GM12892 (cell line): Measurements from ENCODE around the gene GNA12.

ENCODE experiments used
- DNase-seq: peaks from one replicate; pipeline ENCODE4 v3.0.0; 2011; ENCODE audit not compliant: insufficient read length
- FAIRE-seq: peaks from 2 replicates; lab custom pipeline; 2011; peaks lifted over from hg19 to GRCh38; lab: Jason Lieb, UNC
- POLR2A ChIP-seq: IDR thresholded peaks from 2 replicates; pipeline ENCODE4 v1.6.1; 2011; ENCODE audit warnings: low read depth, low read length, control low read depth
- POLR2AphosphoS5 ChIP-seq: IDR thresholded peaks from 2 replicates; pipeline ENCODE4 v1.6.1; 2011; ENCODE audit warnings: low read depth, low read length, control low read depth
- TAF1 ChIP-seq: IDR thresholded peaks from 2 replicates; pipeline ENCODE4 v1.6.1; 2011; ENCODE audit warnings: low read depth, mild to moderate bottlenecking, control low read depth, low read length, borderline replicate concordance

The GNA12 gene

DNA sequence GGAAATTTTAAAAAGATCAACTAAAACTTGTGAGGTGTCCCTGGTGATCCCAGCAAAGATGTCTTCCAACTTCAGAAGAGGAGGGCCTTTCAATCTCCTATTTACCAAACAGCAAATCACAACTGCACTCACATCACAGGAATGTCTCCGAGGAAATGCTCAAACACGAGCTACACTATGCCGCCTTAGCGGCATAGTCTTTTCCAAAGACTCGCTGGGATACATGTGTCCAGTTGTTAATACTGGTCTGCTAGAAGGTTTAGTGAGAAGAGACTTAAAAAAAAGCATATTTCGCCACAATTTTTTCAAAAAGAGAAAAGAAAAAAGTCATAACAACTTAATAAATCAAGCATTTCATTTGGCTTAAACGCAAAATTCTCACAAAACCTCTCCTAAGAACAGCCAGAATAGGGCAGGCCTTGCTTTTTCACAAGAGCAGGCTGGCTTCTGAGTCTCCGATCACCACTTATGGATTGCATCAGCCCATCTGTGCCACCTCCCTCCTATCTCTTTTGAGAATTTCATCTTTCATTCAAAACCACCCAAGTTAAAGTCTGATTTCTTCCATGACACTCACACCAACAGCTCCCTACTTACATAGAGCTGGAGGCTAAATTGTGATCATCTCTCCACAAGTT lies 66.1 kb downstream of the GNA12 start:
- TF ChIP-seq TAF1 (no peak), POLR2A (no peak), POLR2AphosphoS5 (no peak)
- FAIRE-seq (no peak), DNase-seq (no peak)

DNA sequence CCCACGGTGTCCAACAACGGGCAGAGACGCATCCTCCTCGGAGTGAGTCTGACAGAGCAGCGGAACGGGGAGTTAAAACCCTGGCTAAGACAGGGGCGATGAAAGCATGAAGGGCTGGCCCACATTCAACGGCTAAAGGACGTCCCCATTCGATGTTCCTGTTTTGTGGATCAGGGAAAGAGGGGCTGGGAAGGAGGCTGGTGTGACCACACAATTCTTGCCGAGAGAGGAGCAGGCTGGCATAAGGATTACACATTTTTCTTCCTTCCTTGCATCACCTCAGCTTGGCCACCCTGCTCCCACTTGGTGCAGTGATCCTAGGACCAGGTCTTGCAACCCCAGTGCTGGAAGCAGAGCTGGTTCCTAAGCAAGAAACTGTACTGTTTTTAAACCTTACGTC lies 67.7 kb downstream of the GNA12 start:
- FAIRE-seq = no peak
- no peak for TF ChIP-seq POLR2A
- TF ChIP-seq POLR2AphosphoS5 = no peak
- no peak for TF ChIP-seq TAF1
- DNase-seq = no peak

DNA sequence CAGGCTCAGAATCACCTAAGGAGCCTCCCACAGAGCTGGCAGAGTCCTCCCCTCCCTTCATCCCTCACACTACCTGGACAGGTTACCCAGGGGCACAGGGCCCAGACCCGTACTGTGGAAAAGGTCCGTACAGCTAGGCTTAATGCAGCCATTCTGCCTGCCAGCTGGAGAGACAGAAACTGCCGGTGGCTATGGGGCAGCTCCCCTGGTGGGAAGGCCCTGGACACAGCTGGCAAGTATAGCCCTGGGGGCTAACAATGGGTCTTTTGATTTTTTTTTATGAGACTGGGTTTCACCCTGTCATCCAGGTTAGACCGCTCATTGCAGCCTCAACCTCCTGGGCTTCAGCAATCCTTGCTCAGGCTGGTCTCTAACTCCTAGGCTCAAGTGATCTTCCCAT lies 68.3 kb downstream of the GNA12 start:
- TF ChIP-seq POLR2AphosphoS5 (no peak), TAF1 (no peak), POLR2A (no peak)
- DNase-seq = no peak
- FAIRE-seq = no peak

DNA sequence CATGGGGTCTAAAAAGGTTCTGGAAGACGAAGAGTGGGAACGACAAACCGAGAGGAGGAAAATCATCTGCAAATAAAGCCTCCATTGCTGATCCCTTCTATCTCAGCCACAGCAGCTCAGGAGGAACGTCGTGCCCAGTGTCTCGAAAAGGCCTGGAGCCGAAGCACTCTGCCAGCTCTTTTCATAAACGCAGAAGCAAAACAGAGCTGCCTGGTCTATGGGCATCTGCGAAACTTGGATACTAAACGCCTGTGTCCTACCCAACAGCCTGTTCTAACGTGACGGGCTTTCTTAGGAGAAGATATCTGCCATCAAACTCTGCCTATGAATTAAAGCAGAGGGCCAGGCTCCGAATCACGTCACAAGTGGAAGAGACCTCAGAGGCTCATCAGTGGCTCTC lies 68.7 kb downstream of the GNA12 start:
- FAIRE-seq (no peak), DNase-seq (no peak)
- TF ChIP-seq TAF1 (no peak), POLR2AphosphoS5 (no peak), POLR2A (no peak)

DNA sequence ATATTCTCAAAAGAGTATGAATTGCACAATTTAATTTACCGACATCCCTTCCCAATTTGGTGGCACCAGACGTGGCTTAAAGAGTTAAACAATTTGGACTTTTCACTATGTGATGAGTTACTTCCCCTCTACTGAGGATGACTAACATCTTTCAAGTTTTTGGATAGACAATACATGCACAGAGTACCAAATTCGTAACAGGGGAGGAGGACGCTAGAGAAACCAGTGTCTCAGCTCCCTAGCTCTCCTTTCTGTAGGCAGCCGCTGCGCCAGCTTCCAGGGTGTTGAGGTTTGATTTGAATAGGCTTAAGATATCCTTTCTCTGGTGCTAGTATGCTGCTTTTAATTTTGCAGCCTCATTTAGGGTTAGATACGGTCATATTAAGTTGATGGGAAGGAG lies 69.2 kb downstream of the GNA12 start:
- no peak for FAIRE-seq
- TF ChIP-seq TAF1 (no peak), POLR2AphosphoS5 (no peak), POLR2A (no peak)
- DNase-seq = no peak

DNA sequence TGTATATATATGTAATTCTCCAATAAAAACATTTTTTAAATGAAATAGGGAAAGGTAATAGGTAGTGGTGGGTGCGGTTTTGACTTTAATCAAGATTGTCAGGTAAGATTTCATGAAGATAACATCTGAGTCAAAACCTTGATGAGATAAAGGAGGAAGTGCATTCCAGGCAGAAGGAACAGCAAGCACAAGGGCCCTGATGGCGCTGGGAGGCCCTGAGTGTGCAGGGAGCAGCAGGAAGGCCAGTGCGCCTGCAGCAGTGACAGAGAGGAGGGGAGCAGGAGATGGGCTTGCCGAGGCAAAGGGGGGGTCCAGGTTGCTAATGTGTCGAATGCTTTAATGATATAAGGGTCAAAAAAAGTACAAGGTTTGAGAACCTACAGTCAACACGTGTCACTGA lies 69.8 kb downstream of the GNA12 start:
- FAIRE-seq (no peak), DNase-seq (no peak)
- TF ChIP-seq TAF1 (no peak), POLR2A (no peak), POLR2AphosphoS5 (no peak)

DNA sequence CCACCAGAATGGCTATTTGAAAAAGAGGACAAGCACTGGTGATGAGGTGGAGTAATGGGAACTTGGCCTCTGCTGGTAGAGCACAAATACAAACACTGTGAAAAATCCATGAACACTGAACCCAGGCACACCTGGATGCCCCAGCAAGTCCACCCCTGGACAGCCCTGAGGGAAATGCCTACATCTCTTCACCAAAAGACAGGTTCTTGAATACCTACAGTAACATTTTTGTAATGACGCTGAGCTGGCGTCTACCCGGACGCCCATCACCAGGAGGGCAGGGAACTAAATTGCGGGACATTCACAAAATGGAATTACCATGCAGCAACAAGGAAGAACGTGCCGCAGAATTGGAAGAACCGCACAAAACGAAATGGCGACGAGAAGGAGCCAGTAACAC lies 70.5 kb downstream of the GNA12 start:
- no peak for TF ChIP-seq TAF1
- TF ChIP-seq POLR2A = no peak
- no peak for TF ChIP-seq POLR2AphosphoS5
- FAIRE-seq (no peak), DNase-seq (no peak)

DNA sequence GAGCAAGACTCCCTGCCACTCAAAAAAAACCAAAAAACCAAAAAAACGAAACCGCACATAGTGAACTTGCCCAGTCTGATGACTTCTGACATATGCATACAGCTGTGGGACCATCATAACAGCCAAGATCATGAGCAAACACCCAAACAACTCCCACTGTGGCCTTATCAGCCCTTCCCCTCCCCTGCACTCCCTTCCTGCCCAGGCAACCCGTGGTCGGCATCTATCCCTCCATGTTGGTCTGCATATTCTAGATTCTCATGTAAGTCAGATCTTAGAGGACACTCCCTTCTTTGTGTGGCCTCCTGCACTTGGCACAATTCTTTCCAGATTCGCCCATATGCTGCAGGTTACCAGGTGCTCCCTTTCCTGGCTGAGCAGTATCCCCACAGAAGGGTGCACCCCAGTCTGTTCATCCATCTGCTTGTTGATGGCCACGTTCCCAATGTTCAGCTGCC lies 72.8 kb downstream of the GNA12 start:
- FAIRE-seq = no peak
- TF ChIP-seq TAF1 (no peak), POLR2A (no peak), POLR2AphosphoS5 (no peak)
- no peak for DNase-seq

DNA sequence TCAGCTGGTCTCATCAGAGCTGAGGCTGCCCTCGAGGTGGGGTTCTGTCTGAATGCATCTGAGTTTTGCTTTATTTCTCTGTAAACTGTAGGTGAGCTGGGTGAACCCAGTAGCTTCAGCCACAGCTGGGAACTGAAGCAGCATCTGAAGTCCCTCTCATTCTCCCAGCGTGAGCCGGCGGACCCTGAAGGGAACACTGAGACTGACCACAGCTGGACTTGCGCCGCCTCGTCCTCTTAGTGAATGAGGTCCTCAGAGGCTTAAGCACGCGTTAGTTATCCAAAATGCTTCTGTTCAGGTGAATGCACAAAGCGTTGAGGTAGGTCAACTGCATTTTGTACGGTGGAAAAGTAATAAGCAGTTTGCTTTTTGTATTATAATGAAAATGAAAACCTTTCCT lies 79.5 kb downstream of the GNA12 start:
- TF ChIP-seq TAF1 = no peak
- TF ChIP-seq POLR2A = no peak
- no peak for FAIRE-seq
- DNase-seq = no peak

DNA sequence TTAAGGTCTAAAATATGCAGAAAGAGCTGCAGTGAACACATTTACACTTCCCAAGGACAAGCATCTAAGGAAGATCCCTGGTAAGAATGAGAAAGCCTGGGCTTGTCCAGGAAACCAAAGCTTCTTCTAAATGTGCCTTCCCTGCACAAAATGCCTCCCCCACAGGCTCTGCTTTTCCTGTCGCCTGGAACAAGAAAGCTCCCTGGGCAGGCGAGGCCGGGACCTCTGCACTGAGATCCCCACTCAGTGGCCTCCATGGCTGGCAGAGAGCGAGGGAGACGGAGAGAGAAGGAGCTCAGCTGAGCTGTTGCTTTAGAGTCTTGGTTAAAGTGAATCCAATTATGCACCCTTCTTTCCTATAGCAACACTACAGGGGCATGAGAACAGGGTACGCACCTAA lies 80.5 kb downstream of the GNA12 start:
- FAIRE-seq (no peak), DNase-seq (no peak)
- TF ChIP-seq POLR2AphosphoS5 (no peak), TAF1 (no peak), POLR2A (no peak)

DNA sequence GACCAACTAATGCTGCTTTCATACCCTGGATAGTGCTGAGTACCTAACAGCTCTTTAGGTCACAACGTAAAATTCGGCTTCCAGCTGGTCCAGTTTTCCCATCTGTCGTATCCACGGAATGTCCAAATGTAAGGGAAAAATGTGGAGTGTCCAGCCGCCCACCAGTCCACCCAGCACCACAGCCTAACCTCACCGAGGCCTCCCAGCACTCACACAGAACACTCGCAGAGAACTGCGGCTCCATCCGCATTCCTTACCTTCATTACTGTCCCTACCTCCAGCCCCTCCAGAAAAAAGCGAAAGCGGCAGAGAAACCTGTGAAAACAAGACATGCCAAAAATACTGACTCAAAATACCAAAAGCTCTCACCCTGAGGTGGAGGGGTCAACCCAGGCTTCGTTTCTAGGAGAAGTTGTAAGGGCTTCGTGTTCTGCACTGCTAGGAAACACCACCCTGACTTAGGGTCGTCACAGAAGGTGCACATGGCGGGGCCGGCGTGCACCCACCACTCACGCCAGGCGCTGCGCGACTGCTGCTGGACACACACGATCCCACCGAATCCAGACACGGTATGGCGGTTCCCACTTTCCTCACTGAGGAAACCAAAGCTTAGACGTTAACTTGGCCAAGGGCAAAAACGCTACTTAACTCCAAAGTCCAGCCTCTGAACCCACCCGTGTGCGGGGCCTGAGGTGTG lies 82.2 kb downstream of the GNA12 start:
- DNase-seq = no peak
- TF ChIP-seq POLR2AphosphoS5 = no peak
- no peak for FAIRE-seq

DNA sequence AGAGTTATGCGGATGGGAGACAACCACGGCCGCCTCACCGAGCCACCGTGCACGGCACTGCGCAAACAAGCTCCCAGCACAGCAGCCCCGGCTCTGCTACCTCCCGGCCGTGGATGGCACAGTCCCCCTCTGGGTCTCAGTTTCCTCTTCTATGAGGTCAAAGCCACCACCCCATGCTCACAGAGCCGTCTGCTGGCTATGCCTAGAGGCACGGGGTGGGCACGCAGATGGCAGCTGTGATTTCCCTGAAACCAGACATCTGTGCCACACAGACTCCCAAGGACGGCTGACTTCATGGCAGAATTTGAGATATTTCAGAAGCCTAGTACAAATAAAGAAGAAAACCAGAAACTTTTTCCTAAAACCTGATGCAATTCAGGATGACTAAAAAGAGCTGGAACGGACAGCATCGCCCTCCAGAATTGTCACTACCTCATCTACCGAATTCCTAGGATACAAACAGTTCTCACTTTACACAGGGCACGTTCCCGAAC lies 82.9 kb downstream of the GNA12 start:
- DNase-seq = no peak
- no peak for FAIRE-seq
- no peak for TF ChIP-seq POLR2A
